ENCODE results near the gene ALDH1B1. TPM values are rescaled to one million over a fixed set of nuclear protein-coding genes. Genes with fewer than 3 reads are reported as not detected.

The ALDH1B1 gene
- total and polyA plus RNA-seq, 2 of the 13 experiments (the other 11 are each of a cell fraction or from before 2014, with no cell fraction given) = 45.1 to 125 TPM

DNA sequence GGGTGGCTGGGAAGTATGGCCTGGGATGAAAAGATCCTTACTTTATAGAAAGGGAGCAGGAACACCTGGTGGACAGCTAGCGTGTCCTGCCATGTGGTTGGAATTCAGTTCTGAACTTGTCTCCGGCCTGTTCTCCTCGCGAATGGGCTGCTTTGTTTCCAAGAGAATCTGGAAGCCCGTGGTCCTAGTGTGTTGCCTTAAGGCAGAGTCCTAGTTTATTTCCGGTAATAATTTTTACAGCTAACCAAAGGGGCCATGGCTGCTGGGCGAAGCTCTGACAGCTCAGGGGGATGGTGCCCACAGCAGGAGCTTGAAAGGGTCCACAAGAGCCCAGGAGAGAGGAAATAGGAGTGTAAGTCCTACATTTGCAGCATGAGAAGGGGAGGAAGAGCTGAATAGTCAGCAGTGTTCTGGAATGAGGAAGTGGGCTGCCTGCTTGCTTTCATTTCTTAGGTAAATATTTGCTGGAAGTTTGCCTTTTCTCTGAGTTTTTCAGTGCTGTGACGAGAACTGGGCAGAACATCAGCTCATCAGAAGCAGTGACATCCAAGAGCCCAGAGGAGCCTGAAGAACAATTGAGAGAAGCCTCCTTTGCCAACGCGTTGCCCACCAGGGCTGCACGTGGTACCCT, 44.8 kb downstream of the ALDH1B1 start (continued):
- no peak for TF ChIP-seq SRSF1 (optimal IDR thresholded peaks at IDR 0.05; ENCODE audit: low read depth, low read length)
- TF ChIP-seq, protein P1, sequence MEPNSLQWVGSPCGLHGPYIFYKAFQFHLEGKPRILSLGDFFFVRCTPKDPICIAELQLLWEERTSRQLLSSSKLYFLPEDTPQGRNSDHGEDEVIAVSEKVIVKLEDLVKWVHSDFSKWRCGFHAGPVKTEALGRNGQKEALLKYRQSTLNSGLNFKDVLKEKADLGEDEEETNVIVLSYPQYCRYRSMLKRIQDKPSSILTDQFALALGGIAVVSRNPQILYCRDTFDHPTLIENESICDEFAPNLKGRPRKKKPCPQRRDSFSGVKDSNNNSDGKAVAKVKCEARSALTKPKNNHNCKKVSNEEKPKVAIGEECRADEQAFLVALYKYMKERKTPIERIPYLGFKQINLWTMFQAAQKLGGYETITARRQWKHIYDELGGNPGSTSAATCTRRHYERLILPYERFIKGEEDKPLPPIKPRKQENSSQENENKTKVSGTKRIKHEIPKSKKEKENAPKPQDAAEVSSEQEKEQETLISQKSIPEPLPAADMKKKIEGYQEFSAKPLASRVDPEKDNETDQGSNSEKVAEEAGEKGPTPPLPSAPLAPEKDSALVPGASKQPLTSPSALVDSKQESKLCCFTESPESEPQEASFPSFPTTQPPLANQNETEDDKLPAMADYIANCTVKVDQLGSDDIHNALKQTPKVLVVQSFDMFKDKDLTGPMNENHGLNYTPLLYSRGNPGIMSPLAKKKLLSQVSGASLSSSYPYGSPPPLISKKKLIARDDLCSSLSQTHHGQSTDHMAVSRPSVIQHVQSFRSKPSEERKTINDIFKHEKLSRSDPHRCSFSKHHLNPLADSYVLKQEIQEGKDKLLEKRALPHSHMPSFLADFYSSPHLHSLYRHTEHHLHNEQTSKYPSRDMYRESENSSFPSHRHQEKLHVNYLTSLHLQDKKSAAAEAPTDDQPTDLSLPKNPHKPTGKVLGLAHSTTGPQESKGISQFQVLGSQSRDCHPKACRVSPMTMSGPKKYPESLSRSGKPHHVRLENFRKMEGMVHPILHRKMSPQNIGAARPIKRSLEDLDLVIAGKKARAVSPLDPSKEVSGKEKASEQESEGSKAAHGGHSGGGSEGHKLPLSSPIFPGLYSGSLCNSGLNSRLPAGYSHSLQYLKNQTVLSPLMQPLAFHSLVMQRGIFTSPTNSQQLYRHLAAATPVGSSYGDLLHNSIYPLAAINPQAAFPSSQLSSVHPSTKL (CRISPR knock-in tag; IDR thresholded peaks at IDR 0.05) = peak; percentile 85
- peak; percentile 67 for TF ChIP-seq TBX2 (CRISPR knock-in tag; IDR thresholded peaks at IDR 0.05; ENCODE audit: borderline replicate concordance)
- TF ChIP-seq ZFP1 (CRISPR knock-in tag; IDR thresholded peaks at IDR 0.05) = peak; percentile 57; the same call in 1 of the 2 replicates
- no peak for TF ChIP-seq RFX3 (CRISPR knock-in tag; IDR thresholded peaks at IDR 0.05)
- TF ChIP-seq, protein P2, sequence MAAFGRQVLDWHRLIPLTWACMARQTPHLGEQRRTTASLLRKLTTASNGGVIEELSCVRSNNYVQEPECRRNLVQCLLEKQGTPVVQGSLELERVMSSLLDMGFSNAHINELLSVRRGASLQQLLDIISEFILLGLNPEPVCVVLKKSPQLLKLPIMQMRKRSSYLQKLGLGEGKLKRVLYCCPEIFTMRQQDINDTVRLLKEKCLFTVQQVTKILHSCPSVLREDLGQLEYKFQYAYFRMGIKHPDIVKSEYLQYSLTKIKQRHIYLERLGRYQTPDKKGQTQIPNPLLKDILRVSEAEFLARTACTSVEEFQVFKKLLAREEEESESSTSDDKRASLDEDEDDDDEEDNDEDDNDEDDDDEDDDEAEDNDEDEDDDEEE (CRISPR knock-in tag; IDR thresholded peaks at IDR 0.05) = 0 out of 2 replicates have a peak, but pooled peaks have one; percentile 56
- TF ChIP-seq, protein P3, sequence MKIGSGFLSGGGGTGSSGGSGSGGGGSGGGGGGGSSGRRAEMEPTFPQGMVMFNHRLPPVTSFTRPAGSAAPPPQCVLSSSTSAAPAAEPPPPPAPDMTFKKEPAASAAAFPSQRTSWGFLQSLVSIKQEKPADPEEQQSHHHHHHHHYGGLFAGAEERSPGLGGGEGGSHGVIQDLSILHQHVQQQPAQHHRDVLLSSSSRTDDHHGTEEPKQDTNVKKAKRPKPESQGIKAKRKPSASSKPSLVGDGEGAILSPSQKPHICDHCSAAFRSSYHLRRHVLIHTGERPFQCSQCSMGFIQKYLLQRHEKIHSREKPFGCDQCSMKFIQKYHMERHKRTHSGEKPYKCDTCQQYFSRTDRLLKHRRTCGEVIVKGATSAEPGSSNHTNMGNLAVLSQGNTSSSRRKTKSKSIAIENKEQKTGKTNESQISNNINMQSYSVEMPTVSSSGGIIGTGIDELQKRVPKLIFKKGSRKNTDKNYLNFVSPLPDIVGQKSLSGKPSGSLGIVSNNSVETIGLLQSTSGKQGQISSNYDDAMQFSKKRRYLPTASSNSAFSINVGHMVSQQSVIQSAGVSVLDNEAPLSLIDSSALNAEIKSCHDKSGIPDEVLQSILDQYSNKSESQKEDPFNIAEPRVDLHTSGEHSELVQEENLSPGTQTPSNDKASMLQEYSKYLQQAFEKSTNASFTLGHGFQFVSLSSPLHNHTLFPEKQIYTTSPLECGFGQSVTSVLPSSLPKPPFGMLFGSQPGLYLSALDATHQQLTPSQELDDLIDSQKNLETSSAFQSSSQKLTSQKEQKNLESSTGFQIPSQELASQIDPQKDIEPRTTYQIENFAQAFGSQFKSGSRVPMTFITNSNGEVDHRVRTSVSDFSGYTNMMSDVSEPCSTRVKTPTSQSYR (CRISPR knock-in tag; IDR thresholded peaks at IDR 0.05; ENCODE audit: borderline replicate concordance) = no peak; the same call in 1 of the 2 replicates
- peak; percentile 71; the same call in 1 of the 2 replicates for TF ChIP-seq PHF20 (CRISPR knock-in tag; IDR thresholded peaks at IDR 0.05)
- peak; percentile 25; the same call in 1 of the 2 replicates for TF ChIP-seq ZNF788 (CRISPR knock-in tag; IDR thresholded peaks at IDR 0.05; ENCODE audit: borderline replicate concordance)
- peak; percentile 20 for TF ChIP-seq ZNF883 (CRISPR knock-in tag; IDR thresholded peaks at IDR 0.05; ENCODE audit: not compliant biosample characterization)
- TF ChIP-seq, protein P4, sequence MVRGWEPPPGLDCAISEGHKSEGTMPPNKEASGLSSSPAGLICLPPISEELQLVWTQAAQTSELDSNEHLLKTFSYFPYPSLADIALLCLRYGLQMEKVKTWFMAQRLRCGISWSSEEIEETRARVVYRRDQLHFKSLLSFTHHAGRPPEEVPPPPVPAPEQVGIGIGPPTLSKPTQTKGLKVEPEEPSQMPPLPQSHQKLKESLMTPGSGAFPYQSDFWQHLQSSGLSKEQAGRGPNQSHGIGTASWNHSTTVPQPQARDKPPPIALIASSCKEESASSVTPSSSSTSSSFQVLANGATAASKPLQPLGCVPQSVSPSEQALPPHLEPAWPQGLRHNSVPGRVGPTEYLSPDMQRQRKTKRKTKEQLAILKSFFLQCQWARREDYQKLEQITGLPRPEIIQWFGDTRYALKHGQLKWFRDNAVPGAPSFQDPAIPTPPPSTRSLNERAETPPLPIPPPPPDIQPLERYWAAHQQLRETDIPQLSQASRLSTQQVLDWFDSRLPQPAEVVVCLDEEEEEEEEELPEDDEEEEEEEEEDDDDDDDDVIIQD (CRISPR knock-in tag; IDR thresholded peaks at IDR 0.05; ENCODE audit: low read depth) = peak; percentile 53; the same call in 1 of the 2 replicates
- no peak for TF ChIP-seq TOE1 (CRISPR knock-in tag; IDR thresholded peaks at IDR 0.05)
- TF ChIP-seq ISX (CRISPR knock-in tag; conservative IDR thresholded peaks at IDR 0.05) = no peak
- TF ChIP-seq ZNF124 (CRISPR knock-in tag; IDR thresholded peaks at IDR 0.05) = 0 out of 2 replicates have a peak, but pooled peaks have one; percentile 46
- peak; percentile 87 for TF ChIP-seq ZBTB7B (CRISPR knock-in tag; IDR thresholded peaks at IDR 0.05)
- TF ChIP-seq MZF1 (CRISPR knock-in tag; IDR thresholded peaks at IDR 0.05; ENCODE audit: borderline replicate concordance) = no peak
- no peak for TF ChIP-seq ZNF569 (CRISPR knock-in tag; IDR thresholded peaks at IDR 0.05; ENCODE audit: borderline replicate concordance)
- TF ChIP-seq ZBTB1 (CRISPR knock-in tag; IDR thresholded peaks at IDR 0.05; ENCODE audit: borderline replicate concordance) = no peak
- TF ChIP-seq THAP11 (CRISPR knock-in tag; IDR thresholded peaks at IDR 0.05) = peak; percentile 53; the same call in 1 of the 2 replicates
- no peak for TF ChIP-seq JUN (CRISPR knock-in tag; IDR thresholded peaks at IDR 0.05)
- peak; percentile 58; the same call in 1 of the 2 replicates for TF ChIP-seq ISL2 (CRISPR knock-in tag; IDR thresholded peaks at IDR 0.05)

All from HepG2 (cell line).